Globus pallidus (tissue), 1 donor: ENCODE data around the gene MOB3B.

Experiments used
- DNase-seq: peaks from one replicate; pipeline ENCODE4 v3.0.0-alpha.2; 2015; ENCODE audit warnings: low spot score

The MOB3B gene

DNA sequence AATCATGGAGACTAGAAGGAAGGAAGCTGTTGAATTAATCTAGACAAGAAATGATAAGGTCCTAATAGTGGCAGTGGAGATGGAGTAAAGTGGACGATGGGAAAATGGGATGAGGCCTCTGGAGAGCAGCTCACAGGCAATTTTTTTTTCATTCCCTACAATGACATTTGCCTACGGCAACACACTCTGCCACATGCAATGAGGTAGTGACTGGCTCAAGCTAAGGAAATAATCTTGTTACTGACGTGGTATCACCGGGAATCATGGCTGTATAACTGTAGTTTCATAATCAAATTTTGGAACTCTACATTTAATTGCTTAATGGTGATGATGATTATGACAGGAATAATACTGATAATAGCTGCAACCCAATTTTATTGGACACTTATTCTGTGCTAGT lies 12.1 kb upstream of the MOB3B start:
- no peak for DNase-seq

DNA sequence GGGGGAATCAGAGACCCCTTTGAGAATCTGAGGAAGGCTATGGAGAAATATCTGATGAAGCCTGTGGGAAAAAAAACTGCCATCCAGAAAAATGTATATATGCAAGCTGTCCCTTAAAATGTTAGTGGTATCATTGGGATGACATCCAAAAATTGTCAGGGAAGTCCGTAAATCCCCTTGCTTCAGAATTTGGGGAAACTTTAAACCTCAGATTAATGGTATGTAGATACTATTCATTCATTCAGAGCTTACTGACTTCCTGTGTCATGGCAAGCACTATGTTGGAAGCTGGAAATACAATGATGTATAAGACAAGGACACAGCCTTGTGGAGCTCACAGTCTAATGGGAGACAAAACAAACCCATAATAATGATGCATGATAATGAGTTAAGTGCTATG lies 10.9 kb upstream of the MOB3B start:
- DNase-seq: no peak

DNA sequence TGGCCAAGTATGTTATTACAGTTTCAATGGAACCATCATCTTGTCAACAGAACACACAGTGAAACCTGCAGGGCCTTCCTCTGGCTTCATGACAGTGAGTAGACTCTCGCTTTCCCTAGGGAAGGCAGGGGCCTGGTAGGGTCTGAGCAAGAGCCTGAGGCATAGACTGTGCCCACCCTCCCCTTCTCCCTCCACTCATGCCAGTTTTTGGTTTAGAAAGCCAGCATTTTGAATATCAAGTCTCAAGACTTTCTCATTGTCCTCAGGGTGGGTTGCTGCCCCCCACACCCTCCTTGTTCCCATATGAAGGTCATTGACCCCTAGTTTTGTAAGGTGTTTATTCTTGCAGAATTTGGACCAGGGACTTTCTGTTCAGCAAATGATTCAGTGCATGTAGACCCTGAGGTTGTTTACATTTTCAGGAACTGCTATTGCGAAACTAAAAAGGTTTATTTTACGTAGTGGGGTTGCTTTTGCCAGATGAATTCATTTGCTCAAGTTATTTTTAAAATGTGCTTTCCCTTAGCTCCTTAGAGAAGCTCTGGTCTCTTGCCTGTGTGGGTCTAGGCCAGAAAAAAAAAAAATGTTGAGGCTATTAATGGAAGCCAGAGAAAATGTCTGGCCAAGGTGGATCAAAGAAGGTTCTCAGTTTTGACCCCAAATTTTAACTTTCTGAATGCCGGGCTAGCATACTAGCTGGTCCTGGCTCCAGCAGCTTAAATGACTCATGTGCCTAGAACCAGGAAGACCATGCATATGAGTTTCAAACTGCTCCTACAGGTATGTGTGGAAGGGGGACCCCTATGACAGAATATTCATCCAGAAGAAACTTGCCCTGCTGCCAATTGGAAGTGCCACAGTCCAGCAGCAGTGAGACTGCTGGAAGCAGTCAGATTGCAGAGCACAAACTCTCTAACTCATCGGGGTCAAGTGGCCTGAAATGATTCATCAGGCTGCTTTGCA lies 10.1 kb upstream of the MOB3B start:
- peak; percentile 67 for DNase-seq

DNA sequence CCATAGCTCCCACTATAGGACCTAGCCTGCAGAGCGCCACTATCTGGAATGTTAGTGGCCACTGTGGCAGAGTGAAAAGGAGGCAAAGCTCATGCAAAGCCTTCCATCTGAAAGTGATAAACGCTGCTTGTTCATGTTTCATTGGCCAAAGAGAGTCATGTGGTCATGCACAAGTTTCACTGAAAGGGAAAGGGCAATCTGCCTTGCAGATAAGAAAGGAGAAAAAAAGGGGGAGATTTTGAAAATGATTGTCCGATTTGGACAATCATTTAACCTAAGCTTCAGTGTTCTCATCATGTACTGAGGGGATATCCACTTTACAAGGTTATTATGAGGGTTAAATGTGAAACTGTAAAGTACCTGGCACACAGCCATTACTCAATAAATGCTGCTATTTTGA lies 9.0 kb upstream of the MOB3B start:
- no peak for DNase-seq

DNA sequence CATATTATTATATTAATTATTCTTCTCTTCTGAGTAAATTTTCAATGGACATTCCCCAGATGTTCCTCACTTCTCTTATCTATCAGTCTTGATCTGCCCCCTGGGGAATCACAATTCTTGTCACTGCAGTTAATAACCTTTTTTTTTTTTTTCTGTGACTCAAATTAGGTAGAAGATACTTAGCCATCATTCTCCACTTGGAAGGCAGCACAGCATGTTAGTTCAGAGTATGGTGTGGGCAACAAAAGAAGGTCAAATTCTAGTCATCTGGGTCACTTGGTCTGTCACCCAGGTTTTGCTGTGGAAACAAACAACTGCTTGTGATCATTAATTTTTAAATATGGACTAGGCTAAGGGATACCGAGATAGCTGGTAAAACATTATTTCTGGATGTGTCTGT lies 8.1 kb upstream of the MOB3B start:
- no peak for DNase-seq

DNA sequence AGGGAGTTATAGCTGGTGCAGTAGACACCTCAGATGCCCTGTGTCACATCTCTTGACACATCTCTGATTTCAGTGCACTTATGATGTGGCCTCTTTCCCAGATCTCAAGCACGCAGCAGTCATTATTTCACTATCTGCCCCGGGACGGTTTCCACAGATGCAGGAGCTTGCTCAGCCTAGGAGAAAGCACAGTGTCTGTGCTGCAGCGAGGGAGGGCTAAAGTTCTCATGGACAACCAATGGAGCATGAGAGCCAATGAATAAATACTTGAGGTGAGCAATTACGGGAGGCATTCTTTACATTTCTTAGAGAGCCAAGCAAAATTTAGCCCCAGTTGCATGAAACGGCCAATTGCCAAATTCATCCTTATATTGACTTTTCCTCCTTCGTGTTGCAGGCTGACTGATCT lies 7.4 kb upstream of the MOB3B start:
- peak; percentile 47 for DNase-seq

DNA sequence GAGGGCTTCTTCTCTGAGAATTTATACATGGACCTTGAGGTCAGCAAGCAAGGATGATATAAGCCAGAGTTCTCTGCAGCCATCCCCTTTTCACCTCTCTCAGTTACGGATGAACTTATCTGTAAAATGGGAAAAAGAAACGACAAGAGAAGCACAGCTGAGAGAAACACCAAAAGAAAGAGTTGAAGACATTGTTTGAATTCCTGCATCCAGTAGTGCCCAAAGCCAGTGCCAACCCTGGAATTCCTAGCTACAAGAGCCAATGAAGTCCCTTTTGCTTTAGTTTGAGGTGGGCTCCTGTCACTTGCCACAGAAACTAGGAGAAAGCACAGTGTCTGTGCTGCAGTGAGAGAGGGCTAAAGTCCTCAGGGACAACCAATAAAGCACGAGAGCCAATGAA lies 6.6 kb upstream of the MOB3B start:
- DNase-seq: no peak

DNA sequence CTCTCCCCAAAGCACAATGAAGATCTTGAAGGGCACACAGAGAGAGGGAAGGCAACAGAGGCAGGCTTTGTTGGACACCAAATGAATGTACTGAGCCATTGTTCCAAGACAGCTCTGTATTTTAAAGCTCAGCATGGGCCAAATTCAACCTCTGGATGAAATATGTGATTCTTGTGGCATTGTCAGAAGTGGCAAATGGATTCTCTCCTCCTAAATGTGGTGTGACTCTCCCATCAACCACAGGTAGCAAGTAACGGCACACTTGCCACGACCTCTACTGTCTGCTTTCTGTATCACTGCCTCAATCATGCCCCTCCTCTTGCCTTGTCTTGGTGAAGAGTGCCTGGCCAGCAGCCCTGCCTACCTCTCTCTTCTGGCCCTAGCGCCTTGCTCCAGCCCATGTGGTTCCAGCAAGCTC lies 6.1 kb upstream of the MOB3B start:
- DNase-seq: peak; percentile 89

DNA sequence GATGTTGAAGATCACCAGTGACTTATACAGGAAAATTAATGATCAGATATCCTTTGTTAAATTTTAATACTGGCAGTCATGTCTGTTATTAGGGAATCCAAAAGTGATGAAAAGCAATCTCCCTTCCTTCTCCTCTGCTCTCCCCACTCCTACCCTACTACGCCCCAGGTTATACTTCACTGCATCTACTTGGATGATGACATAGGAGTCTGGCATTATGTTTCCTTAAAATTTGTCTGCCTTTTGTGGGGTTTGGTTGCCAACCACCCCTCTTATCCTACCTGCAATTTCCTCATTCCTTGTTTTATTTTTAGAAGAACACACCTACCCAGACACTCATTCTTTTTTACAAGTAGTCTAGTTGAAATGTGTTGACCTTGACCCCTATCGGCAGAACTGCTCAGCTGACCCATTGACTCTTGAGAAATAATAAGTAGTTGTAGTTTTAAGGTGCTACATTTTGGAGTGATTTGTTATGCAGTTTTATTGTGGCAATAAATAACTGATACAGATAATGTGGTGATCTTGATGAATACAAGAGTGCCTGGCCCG lies 5.1 kb upstream of the MOB3B start:
- no peak for DNase-seq

DNA sequence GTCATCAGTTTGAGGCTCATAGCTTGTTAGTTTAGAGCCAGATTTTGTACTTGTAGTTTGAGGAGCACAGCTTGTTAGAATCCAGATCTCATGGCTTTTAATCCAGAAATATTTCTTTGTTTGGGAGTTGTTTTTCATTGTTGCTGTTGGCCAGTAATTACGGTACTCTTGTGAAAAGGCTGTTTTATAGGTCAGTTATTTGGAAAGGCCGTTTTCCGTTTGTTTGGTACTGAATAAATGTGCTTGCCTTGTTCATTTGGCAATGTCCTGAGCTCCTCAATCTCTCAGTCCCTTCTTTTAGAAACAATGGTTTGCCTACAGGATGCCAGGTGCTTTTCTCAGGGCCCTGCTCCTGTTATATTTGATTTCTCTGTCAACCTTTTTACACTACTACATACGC lies 4.5 kb upstream of the MOB3B start:
- DNase-seq: peak; percentile 75

DNA sequence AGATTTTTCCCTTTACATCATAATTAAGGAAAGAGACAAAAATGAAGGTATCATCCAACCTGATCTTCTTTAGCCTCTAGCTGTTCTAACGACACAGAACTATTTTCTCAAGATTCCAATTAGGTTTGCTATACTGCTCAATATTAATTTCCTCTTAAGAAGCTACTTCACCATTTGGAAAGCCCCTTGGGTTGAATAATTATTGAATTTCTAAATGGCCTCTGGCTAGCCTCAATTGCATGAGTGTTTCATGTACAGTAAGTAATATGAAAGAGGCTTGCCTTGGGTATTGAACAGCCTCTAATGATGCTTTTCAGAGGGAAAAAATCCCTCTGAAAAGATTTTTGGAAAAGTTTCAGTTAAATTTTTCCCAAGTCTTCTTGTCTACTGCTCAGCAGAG lies 3.7 kb upstream of the MOB3B start:
- no peak for DNase-seq

DNA sequence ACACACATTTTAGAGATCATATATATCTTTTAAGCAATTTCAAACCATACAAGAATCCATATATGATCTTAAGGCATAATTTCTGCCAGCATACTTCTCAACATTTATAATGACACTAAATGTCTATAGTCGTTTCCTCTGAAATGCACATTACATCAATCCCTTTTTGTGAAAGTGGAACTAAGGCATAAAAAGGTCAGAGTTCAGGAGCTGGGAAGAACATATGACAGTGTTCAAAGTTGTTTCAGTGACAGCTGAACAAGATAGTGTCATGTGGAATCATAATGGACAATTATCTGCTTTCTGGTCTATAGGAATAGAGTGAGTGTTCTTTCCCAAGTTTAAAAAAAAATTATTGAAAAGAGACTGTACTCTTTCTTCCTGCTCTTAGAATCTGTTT lies 2.4 kb upstream of the MOB3B start:
- DNase-seq: no peak

DNA sequence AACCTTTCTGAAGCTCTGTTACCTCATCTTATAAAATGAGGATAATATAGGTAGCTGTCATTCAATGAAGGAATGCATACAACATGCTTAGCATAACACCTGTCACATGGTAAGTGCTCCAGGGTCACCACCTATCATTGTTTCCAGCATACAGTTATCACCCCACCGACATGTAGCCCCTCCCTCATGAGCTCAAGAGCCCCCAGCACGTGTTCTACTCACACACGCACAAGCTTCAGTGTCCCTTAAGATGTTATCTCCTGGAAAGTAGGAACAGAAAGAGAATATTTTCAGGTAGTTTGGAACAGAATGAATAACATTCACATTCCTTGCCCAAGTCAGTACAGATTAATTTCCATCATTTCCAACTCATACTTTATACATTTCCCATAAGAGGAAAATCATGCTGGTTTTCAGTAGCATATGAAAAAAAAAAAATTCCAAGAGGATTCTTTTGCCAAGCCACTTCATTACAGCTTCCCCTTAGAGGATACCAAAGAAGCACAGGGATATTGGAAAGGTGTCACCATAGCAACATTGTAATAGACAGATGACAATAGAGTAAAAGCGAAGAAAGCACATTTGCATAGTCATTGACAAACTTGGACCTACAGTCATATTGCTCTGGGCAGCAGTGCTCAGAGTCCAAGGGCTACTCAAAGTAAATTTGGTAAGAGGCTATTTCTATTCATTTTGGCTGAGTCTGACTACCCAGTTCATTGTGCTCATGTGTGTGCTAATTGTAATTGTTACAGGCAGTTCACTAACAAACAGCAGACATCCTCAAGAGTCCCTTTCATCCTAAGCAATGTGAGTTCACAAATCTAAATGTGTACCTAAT lies 1.5 kb upstream of the MOB3B start:
- DNase-seq: no peak

DNA sequence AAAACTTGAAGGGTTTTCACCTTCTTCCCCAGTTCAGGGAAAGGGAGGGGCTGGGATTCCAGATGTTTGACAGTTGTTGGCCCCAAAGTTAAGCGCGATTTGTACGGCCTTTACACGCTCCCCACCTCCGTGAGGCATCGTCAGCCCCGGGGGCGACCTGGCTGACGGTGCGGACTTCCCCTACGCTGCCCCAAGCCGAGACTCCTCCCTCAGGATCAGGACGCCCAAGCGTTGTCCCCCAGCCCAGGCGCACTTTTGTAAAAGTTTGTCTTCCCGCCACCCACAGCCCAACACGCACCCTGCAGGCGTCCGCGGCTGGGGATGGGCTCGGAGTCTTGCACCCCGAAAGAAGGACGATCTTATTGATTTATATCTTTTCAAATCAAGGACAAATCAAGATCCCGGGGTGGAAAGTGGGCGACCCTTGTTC lies 713 bp downstream of the MOB3B start:
- DNase-seq: peak; percentile 64

DNA sequence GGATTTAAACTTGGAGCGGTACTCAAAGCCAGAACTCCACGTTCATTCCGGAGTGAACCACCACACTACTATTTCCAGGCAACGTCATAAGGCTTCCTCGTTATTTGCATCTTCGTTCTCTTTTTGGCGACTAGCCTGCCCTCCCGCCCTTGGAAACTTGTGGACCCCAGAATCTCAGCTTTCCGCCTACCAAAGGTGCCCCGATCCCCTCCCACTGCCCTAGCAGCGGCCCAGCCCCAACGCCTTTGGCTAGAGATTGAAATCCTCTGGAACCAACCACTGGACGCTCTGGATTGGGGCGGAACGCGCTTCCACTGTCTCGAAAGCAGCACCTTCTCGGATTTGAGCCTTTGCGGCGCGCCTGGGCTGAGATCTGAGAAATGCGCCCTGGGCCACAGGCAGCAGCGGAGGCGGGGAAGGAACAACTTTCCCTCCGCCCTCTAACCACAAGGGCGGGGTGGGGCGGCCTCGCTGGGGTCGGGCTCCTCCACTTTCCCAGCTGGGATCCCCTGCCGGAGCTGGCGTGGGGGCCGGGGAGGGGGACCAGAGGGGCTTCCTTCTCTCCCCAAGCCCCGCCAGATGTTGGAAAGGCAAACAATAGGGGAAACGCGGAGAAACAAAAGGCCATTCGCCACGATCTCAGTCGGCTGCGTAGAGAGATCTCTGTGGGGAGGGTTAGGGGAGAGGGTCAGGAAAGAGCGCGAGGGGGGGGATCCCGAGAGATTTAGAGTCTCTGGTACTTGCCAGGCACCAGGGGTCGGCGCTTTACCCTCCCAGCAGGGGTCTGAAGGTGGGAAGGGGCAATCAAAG lies 1.3 kb downstream of the MOB3B start:
- DNase-seq: peak; percentile 81

DNA sequence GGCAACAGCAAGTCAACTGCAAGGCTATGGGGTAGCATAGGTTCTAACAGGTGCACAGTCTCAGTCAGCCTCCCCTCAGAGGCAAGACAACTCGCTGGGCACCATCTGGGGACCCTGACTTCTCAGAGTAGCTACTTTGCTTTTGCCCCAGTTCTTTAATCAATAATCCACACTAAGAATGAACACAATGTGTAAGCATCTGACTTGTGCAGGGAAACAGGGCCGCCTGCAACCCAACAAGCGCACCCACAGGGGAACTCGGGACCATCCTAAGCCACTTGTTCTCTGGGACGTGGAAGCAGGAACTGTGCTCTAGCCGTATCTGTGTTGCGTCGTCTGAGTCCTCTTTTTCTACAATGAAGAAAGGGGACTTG lies 1.9 kb downstream of the MOB3B start:
- DNase-seq: no peak

DNA sequence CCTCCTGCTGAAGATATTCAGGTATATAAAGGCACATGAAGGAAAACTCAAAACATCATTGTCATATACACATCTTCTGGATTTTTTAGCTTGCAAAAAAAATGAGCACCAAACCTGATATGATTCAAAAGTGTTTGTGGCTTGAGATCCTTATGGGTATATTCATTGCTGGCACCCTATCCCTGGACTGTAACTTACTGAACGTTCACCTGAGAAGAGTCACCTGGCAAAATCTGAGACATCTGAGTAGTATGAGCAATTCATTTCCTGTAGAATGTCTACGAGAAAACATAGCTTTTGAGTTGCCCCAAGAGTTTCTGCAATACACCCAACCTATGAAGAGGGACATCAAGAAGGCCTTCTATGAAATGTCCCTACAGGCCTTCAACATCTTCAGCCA lies 5.4 kb downstream of the MOB3B start, which contains the start of gene IFNK:
Gene IFNK, plus strand, starts transcription at position 55 of the 400 bp plus-strand sequence. Its CDS starts 47 bp downstream, at position 102.
- no peak for DNase-seq

DNA sequence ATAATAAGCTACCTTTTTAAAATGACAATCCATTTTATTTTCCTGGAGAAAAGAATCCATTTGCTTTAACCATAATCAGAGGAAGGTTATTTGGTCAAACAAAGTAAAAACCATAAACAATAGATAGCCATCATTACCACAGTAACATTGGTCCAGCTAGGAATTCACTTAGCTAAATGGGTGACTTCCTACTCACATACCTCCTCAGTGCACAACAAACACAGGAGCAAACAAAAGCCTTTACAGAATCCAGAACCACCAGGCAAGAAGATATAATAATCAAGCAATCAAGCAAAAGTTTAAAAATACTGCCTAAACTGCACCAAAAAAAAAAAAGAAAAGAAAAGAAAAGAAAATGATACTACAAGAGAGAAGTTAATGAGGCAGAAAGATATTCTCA lies 6.5 kb downstream of the MOB3B start:
- DNase-seq: no peak

DNA sequence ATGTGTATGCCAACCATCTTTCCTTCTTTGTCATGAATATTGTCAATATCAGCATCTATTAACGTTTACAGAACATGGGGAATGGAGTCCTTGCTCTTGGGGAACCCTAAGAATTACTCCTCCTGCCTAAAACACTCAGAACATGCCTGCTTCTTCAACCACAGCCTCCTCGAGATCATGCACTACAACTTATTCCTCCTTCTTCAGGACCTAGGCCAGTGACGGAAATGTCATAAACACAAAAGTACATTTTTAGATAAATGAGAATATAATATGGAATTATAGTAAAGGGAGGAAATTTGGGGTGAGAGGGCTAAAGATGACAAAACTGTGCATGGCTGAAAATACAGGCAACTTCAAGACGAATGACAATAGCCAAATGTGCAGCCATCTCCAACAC lies 8.6 kb downstream of the MOB3B start:
- no peak for DNase-seq

DNA sequence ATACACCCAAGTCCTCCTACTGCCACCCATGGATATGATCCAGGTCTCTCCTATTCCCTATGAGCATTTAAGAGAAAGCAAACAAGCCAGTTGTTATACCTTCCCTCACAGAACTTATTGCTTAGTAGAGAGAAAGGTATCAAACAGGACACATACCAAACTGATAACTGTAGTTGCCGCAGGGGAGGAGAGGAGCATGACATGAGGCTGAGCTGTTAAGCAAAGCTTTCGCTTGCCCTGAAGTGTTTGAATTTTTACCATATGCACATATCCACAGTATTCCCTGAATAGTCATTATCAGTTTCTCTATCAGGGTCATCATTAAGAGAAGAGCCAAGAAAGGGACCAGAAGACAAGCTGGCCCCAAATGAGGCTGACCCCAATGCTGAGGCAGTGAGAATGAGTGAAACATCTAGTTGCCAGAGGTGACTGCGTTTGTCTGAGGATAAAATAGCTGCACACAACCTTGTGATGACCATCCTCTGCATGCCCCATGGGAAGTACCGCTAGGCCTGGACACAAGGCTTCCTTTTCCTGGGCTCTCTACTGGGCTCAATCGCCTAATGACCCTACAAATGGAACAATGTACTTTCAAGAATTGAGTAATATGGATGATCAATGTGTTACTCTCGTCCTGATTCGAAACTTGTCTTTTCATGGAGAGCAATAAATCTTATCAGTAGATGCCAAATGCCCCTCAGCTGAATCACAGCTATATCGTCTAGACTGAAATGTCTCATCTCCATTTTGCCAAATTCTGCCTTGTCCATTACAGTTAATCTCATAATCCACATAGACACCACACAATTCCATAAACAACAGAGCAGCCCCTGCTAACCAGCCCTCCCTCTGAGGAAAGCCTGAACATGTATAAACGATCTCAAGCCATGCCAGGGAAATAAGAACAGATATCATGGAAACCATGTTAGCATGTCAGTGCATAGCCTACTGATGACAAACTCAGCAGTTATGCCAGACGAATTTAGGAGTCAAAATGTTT lies 9.8 kb downstream of the MOB3B start:
- no peak for DNase-seq

DNA sequence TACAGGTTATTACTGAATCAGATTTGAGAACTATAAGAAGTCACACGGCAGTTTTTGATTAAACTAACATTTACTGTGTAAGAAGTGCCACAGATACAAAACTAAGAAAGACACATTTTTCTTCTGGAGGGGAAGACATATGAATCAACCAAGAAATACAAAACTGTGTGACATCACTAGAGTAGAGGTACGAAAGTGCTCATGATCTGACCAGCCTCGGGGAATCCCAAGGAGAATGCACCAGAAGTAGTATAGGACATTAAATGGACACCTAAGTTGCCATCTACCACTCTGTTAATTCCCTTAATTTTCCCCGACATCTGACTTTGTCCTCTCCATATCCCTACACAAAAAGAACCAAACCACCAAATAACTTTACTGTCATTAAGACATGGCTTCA lies 10.8 kb downstream of the MOB3B start:
- no peak for DNase-seq
